Ishikawa (cell line): Measurements from ENCODE around the gene TEX29.

ENCODE experiments used
- CEBPB ChIP-seq: IDR thresholded peaks from 2 replicates; pipeline ENCODE4 v1.6.1; 2012
- CREB1 ChIP-seq: IDR thresholded peaks from 2 replicates; pipeline ENCODE4 v1.6.1; 2012; ENCODE audit warnings: low read depth
- EGR1 ChIP-seq: IDR thresholded peaks from 2 replicates; pipeline ENCODE4 v1.6.1; 2012
- EP300 ChIP-seq: IDR thresholded peaks from 2 replicates; pipeline ENCODE4 v1.6.1; 2012; ENCODE audit warnings: borderline replicate concordance
- FOXM1 ChIP-seq: IDR thresholded peaks from 2 replicates; pipeline ENCODE4 v1.6.1; 2012; ENCODE audit warnings: low read depth, borderline replicate concordance
- NFIC ChIP-seq: IDR thresholded peaks from 2 replicates; pipeline ENCODE4 v1.6.1; 2012
- RAD21 ChIP-seq: IDR thresholded peaks from 2 replicates; pipeline ENCODE4 v1.6.1; 2012; ENCODE audit warnings: low read depth
- TAF1 ChIP-seq: IDR thresholded peaks from 2 replicates; pipeline ENCODE4 v1.6.1; 2012; ENCODE audit warnings: low read depth, mild to moderate bottlenecking
- TCF12 ChIP-seq: IDR thresholded peaks from 2 replicates; pipeline ENCODE4 v1.6.1; 2012; ENCODE audit warnings: low read depth
- TEAD4 ChIP-seq: IDR thresholded peaks from 2 replicates; pipeline ENCODE4 v1.6.1; 2012
- YY1 ChIP-seq: IDR thresholded peaks from 2 replicates; pipeline ENCODE4 v1.6.1; 2012; ENCODE audit warnings: low read depth
- ZBTB7A ChIP-seq: IDR thresholded peaks from 2 replicates; pipeline ENCODE4 v1.6.1; 2012; ENCODE audit warnings: low read depth
- TF ChIP-seq, protein P1 (sequence below): IDR thresholded peaks from 2 replicates; pipeline ENCODE4 v1.6.1; 2012
- TF ChIP-seq, protein P2 (sequence below): IDR thresholded peaks from 2 replicates; pipeline ENCODE4 v1.6.1; 2012; ENCODE audit warnings: low read depth, mild to moderate bottlenecking
- TF ChIP-seq, protein P3 (sequence below): IDR thresholded peaks from 2 replicates; pipeline ENCODE4 v1.6.1; 2012

TEX29 gene

DNA sequence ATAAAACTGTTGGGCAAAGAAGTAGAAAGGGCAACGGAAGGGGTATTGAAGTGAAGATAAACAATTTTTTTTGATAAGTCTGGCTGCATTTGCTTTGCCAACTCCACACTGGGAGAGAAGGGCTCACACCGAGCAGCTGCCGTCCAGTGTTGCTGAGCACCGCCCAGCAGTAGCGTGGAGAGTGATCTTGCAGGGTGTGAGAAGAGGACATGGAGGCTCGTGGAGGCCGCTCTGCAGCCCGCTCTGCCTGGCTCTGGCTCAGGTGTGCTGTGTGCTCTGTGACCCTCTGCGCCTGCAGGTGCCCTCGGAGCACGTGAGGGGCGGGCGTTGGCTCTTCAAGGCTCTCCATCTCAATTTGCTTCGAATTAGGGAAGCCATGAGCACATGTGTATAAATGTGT lies 35.9 kb upstream of the TEX29 start:
- TF ChIP-seq YY1, result no peak
- no peak for TF ChIP-seq TEAD4
- no peak for TF ChIP-seq NFIC
- TF ChIP-seq CEBPB, result no peak
- TF ChIP-seq, protein P1, sequence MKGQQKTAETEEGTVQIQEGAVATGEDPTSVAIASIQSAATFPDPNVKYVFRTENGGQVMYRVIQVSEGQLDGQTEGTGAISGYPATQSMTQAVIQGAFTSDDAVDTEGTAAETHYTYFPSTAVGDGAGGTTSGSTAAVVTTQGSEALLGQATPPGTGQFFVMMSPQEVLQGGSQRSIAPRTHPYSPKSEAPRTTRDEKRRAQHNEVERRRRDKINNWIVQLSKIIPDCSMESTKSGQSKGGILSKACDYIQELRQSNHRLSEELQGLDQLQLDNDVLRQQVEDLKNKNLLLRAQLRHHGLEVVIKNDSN, result no peak
- TF ChIP-seq EGR1, result no peak
- TF ChIP-seq, protein P2, sequence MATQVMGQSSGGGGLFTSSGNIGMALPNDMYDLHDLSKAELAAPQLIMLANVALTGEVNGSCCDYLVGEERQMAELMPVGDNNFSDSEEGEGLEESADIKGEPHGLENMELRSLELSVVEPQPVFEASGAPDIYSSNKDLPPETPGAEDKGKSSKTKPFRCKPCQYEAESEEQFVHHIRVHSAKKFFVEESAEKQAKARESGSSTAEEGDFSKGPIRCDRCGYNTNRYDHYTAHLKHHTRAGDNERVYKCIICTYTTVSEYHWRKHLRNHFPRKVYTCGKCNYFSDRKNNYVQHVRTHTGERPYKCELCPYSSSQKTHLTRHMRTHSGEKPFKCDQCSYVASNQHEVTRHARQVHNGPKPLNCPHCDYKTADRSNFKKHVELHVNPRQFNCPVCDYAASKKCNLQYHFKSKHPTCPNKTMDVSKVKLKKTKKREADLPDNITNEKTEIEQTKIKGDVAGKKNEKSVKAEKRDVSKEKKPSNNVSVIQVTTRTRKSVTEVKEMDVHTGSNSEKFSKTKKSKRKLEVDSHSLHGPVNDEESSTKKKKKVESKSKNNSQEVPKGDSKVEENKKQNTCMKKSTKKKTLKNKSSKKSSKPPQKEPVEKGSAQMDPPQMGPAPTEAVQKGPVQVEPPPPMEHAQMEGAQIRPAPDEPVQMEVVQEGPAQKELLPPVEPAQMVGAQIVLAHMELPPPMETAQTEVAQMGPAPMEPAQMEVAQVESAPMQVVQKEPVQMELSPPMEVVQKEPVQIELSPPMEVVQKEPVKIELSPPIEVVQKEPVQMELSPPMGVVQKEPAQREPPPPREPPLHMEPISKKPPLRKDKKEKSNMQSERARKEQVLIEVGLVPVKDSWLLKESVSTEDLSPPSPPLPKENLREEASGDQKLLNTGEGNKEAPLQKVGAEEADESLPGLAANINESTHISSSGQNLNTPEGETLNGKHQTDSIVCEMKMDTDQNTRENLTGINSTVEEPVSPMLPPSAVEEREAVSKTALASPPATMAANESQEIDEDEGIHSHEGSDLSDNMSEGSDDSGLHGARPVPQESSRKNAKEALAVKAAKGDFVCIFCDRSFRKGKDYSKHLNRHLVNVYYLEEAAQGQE, result no peak
- TF ChIP-seq, protein P3, sequence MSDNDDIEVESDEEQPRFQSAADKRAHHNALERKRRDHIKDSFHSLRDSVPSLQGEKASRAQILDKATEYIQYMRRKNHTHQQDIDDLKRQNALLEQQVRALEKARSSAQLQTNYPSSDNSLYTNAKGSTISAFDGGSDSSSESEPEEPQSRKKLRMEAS, result no peak
- TF ChIP-seq ZBTB7A, result no peak
- TF ChIP-seq TCF12, result no peak
- no peak for TF ChIP-seq EP300
- no peak for TF ChIP-seq FOXM1
- TF ChIP-seq CREB1, result no peak
- TF ChIP-seq RAD21, result no peak
- TF ChIP-seq TAF1, result no peak

DNA sequence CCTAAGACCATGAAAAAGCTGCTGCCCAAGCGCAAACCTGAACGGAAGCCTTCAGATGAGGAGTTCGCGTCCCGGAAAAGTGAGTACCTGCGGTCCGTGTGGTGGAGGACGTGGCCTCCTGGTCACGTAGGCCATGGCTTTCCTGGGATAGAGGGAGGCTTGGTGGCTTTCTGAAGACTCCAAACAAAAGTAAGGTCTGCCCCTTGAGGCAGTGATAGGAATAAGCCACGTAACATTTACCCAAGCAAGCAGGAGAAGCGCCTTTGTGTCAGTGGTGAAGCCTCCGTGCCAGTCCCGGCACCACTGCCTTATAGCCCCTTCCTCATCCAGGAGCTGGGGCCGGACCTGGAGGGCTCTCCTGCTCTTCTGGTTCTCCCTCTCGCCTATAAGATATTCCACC lies 34.3 kb upstream of the TEX29 start:
- TF ChIP-seq, protein P3, result no peak
- no peak for TF ChIP-seq CEBPB

DNA sequence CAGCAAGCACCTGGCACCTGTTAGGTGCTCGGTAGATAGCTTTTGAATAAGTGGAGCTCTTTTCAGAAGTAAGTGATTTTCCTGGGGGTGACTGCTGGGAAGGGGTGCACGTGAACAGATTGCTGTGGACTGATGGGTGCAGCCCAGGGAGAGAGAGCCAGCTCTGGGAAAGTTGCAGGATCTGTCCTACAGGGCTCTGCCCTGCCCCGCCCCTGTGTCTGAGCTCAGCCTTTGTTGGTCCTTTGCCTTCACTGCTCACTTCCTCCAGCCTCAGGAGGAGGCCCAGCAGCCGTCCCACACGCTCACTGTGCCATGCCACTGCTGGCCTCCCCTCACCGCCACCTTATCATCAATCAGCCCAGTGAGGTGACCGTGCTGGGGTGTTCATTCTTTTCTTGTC lies 33.7 kb upstream of the TEX29 start:
- TF ChIP-seq EGR1 (no peak), TCF12 (no peak), CEBPB (no peak), ZBTB7A (no peak), TAF1 (no peak), EP300 (no peak), NFIC (no peak), TEAD4 (no peak), CREB1 (no peak), FOXM1 (no peak), YY1 (no peak)
- TF ChIP-seq, protein P2, result no peak
- TF ChIP-seq, protein P1, result no peak

DNA sequence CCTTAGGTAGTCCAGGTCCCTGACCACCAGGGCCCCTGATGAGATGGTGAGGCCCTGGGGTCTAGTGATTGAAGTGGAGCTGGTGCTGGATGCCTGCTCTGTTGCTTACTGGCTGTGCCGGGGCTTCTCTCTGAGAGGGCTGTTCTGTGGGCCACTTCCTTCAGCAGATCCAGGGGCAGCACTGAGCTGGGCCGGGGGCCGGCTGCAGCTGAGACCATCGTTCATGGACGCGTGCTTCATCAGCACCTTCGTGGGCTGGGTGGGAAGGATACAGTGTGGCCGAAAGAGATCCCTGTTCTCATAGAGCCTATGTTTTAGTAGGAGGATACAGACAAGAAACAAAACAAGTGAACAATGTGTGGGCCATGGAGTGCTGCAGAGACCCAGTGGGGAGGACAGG lies 33.2 kb upstream of the TEX29 start:
- TF ChIP-seq YY1 (no peak), EP300 (no peak), EGR1 (no peak), TAF1 (no peak)

DNA sequence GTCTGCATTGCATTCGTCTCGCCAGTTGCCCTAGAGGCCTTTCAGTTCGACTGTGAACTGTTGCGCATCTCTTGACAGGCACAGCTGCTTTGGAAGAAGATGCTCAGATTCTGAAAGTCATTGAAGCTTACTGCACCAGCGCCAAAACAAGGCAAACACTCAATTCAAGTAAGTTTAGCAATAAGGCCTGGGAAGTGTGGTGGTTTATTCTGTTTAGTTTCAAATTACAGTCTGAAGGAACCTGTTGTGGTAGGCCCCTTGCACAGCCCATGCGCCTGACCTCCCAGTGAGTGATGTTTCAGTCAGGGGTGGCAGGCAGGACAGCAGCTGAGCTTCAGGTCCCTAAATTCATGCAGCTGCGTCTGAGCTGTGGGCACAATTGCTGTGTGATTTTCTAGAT lies 32.2 kb upstream of the TEX29 start:
- TF ChIP-seq, protein P2, result no peak
- TF ChIP-seq EGR1 (no peak), TEAD4 (no peak), FOXM1 (no peak)

DNA sequence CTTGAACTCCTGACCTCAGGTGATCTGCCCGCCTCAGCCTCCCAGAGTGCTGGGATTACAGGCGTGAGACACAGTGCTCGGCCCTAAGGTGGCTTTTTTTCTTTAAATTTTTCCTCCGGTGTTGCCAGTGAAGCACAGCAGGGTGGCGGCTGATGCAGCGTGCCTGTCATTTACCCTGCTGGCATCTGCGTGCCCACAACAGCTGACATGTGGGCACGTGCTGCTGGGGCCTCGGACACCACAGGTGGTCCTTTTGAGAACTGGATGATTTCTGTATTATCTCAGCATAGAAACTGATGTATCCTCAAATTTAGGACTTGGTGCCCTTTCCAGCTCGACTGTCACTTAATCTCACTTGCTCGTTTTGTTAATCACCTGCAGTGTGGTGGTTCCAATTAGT lies 31.2 kb upstream of the TEX29 start:
- TF ChIP-seq CREB1, result no peak
- TF ChIP-seq FOXM1, result no peak
- TF ChIP-seq, protein P2, result no peak
- no peak for TF ChIP-seq CEBPB
- no peak for TF ChIP-seq ZBTB7A
- TF ChIP-seq YY1, result no peak
- no peak for TF ChIP-seq EP300
- TF ChIP-seq EGR1, result no peak
- no peak for TF ChIP-seq RAD21
- TF ChIP-seq, protein P3, result no peak
- TF ChIP-seq, protein P1, result no peak
- no peak for TF ChIP-seq NFIC
